Endothelial cell of umbilical vein (primary cell): Measurements from ENCODE around the gene PRKD1.

Experiments used
- EZH2 ChIP-seq: IDR thresholded peaks from 2 replicates; pipeline ENCODE4 v1.6.1; 2012; ENCODE audit warnings: borderline replicate concordance, low read depth, mild to moderate bottlenecking, moderate library complexity, low read length, inconsistent platforms; ENCODE audit not compliant: severe bottlenecking
- GATA2 ChIP-seq: IDR thresholded peaks from 2 replicates; pipeline ENCODE4 v1.7.0; 2011; ENCODE audit warnings: low read depth, mild to moderate bottlenecking, moderate library complexity, mixed read lengths, low read length; ENCODE audit not compliant: insufficient read length, insufficient read depth
- JUN ChIP-seq: IDR thresholded peaks from 2 replicates; pipeline ENCODE4 v1.6.1; 2011; ENCODE audit warnings: borderline replicate concordance, low read depth; ENCODE audit not compliant: insufficient read length, insufficient read depth
- POLR2A ChIP-seq: IDR thresholded peaks from 2 replicates; pipeline ENCODE4 v1.6.1; 2012; ENCODE audit warnings: low read depth, mild to moderate bottlenecking, control low read depth, low read length
- POLR2AphosphoS5 ChIP-seq: IDR thresholded peaks from 2 replicates; pipeline ENCODE4 v1.6.1; 2012; ENCODE audit warnings: low read depth, mild to moderate bottlenecking, control low read depth, low read length, moderate library complexity; ENCODE audit not compliant: insufficient read depth
- TF ChIP-seq, protein P1 (sequence below), 2 donors: IDR thresholded peaks; 1 replicate in 1 of 2; 2 replicates in 1 of 2; pipeline ENCODE4 v1.5.1; 2011; ENCODE audit warnings: low read length in 2 of 2, mild to moderate bottlenecking in 2 of 2, moderate library complexity in 2 of 2, control low read depth in 1 of 2, inconsistent platforms in 1 of 2, low read depth in 1 of 2; ENCODE audit not compliant: insufficient read depth in 1 of 2; ENCODE audit errors: extremely low read depth in 1 of 2

DNA sequence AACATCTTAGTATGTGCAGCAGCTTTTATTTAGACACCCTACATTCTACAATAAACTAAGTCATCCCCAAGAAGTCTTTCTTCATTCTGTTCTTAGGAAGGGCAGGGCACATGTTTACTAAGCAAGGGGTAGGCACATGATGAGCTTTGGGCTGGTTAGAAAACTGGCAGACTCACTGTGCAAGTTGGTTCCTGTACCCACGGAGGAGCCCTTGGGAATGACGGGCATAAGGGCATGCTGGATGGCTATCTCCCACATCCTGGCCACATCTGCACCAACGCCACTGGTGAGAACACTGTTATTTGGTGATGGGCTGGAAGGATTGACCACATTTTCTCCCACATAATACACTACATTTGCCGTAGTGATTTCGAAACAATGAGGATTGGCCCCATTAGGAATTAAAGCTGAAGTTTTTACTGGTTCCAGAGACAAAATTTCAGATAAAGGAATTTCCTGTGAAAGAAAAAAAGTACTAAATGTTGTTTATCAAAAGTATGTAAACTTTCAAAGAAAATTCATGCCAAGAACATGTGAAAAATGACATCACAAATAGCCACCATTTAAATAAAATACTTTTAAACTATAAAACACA, 297.0 kb downstream of the PRKD1 start:
- TF ChIP-seq, protein P1, sequence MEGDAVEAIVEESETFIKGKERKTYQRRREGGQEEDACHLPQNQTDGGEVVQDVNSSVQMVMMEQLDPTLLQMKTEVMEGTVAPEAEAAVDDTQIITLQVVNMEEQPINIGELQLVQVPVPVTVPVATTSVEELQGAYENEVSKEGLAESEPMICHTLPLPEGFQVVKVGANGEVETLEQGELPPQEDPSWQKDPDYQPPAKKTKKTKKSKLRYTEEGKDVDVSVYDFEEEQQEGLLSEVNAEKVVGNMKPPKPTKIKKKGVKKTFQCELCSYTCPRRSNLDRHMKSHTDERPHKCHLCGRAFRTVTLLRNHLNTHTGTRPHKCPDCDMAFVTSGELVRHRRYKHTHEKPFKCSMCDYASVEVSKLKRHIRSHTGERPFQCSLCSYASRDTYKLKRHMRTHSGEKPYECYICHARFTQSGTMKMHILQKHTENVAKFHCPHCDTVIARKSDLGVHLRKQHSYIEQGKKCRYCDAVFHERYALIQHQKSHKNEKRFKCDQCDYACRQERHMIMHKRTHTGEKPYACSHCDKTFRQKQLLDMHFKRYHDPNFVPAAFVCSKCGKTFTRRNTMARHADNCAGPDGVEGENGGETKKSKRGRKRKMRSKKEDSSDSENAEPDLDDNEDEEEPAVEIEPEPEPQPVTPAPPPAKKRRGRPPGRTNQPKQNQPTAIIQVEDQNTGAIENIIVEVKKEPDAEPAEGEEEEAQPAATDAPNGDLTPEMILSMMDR (IDR thresholded peaks at IDR 0.05; ENCODE audit: extremely low read depth in 1 of 2, insufficient read depth in 1 of 2, low read depth in 1 of 2, low read length in 2 of 2) = no peak
- no peak for TF ChIP-seq JUN
- TF ChIP-seq POLR2A = no peak
- no peak for TF ChIP-seq POLR2AphosphoS5
- no peak for TF ChIP-seq GATA2
- TF ChIP-seq EZH2 = no peak
